ENCODE results near the gene CLIC4.

CLIC4 gene

DNA sequence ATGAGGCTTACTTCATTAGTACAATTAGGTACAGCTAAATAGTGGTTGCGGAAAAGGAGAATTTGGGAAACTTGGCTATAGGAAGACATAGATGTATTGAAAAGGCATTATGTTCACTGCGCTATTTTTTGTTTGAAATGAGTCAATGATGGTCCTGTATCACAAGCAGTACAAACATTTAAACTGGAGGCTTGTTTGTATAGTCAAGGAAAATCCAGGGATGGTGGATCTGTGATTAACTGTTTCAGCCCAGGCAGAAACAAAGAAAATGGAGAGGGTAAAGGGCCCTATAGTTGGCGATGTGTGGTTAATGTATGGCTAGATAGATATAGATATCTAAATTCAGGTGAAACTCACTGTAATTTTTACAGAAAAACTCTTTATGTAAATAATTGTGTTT lies 79.9 kb downstream of the CLIC4 start:
- no peak for DNase-seq

- DNase-seq: no peak
Measured at GRCh38 chr1:24826510-24826909, 81.3 kb downstream of the CLIC4 start.

DNA sequence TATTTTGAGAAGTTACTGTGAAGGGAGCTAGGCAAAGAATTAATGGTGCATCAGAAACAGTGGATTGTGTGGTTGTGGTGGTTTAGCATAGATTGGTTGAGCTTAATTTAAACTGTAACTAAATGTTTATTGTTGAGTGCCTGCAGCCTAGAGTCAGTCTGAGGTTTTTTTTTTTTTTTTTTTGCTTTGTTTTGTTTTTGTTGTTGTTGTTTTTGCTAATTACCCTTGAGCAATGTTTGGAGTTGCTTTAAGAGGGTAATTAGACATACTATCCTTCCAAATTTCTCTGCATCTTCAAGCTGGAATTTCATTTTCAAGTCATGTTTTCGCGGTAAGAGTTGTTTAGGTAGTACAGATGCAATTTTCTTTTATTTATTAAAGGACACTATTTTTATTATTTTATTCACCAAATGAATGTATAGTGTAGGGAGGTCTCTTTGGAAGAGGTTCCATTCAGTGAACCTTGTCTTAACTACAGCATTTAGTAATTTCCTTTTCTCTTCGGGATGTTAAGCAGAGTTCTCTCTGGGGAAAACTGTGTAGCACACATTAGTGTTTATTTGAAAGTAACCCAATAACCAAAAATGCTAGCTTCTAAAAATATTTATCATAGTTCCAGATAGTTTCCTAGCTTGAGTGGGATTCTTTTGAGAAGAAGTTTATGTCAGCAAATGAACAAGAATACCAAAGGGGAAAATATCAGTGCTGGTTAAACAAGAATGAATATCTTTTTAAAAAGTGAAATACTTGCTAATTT lies 82.3 kb downstream of the CLIC4 start:
- DNase-seq: no peak

DNA sequence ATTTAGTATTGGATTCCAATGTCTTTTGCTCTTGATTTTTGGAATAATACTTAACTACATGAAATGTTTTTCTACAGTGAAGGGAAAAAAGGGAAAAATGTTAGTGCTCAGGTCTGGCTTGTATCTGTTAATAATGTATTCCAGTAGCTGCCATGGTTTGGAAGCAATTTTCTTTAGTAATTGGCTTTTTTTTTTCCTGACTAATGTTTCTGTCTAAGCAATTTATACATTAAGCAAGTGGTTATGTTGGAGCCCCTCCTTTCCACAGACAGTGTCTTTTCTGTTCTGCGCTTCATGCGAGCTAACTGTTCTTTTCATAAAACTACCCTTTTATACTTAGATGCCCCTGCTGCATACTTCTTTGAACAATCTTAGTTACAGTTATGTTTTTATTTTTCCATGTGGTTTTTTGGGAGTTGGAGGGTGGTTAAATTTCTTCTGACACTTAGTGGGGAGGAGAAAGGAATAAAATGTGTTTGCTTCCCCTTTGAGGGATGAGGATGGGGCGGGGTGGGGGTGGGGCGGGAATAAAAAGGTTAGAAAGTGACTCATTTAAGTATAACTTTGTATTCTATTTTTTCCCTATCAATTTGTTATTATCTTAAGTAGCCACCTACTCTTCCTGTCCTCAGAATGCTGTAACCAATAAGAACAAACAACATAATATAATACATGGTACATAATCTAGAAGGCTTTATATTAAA lies 83.1 kb downstream of the CLIC4 start:
- DNase-seq: no peak

GRCh38 chr1:24828887-24829192 lies 83.6 kb downstream of the CLIC4 start:
- no peak for DNase-seq

DNA sequence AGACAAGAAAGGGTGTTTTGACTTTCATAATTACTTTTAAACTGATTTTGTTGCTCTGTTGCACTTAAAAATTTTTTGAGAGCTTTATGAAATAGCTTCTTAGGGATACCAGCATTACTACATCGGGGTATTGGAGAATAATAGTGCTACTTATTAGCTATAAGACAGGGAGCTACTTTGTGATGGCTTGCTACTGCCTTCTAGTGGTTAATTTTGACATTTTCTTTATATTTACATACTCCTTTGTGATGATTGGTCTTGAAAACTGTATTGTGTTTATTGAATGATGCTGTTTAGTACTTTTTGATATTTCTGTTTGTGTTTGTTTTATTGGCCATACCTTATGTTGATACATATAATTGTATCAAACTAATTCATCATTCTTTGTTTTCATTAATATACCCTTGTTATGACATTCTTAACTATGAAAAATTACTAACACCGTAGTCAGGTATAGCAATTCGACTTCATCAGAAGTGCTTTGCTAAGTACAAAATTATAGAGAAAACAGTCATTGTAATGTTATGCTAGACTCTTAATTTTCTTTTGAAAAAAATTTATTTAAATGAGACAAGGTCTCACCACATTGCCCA lies 85.5 kb downstream of the CLIC4 start:
- DNase-seq: peak; percentile 49

- no peak for DNase-seq
Measured at GRCh38 chr1:24841593-24841992, 96.3 kb downstream of the CLIC4 start.

DNA sequence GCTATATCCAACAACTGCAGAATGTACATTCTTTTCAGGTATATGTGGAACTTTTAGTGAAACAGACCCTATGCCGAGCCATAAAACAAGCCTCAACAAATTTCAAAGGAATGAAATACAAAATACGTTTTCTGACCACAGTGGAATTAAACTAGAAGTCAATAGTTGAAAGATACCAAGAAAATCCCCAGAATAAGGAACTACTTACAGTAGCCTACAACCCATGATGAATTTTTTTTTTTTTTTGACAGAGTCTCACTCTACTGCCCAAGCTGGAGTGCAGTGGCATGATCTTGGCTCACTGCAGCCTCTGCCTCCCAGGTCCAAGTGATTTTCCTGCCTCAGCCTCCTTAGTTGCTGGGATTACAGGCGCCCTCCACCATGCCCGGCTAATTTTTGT lies 101.4 kb downstream of the CLIC4 start:
- no peak for DNase-seq

DNA sequence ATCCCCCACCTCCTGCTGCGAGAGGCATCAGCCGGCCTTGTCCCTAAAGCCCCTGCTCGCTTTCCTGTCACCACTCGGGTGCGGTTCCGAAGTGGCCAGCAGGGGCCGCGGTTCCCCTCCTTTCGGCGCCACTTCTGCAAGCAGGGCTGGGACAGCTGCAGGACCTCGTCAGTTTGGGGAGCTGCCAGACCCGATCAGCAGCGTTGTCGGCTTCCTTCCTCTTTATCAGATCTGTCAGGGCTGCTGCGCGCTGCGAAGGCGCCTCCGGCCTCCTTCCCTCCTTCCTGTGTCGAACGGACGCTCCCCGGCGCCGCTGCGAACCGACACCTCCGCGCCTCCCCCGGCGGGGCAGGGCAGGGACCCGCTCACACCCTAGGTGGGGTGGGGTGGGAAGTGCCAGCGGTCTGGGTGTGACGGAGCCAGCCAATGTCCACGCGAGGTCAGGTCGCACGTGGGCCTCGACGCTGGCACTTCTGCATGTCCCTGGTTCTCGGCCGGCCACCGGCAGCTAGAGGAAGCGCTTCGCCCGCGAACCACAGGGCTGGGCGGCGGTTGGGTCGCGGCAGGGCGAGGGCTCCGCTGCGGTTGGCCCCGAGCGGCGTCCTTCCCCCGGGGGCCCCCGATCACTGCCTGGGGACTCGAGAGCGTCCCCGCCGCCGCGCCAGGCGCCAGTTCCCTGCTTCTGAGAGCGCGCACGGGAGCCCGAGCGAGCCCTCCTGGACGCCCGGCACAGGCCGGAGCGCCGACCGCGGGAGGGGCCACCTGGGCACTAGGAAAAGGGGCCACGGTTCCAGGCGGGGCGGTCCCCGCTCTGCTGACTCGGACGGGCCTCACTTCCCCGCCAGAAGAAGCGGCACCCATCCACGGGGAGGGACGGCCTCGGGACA lies 103.0 kb downstream of the CLIC4 start:
- DNase-seq: peak; percentile 87

DNA sequence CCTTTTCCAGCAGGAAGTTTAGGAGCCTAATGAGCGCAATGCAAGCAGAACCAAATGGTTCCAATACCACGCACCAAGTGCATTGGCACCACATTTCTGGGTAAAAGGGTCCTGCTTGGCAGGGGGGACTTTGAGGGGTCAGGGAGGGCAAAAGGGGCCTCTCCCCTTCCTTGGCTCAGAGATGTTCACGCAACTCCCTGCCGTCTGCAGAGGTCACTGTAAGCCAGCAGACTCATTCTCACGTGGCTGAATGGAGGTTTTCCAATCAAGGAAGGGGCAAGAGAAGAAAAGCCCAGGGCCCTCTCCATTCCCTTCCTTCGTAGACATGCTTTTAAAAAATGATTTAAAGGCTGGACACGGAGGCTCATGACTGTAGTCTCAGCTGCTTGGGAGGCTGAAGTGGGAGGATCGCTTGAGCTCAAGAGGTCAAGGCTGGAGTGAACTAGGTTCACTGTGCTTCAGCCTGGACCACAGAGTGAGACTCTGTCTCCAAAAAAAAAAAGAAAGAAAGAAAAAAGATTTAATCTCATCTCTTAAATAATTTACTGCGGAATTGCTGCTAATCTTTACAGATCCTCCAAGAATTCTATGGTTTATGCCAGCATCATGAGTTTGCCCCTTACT lies 104.5 kb downstream of the CLIC4 start:
- no peak for DNase-seq

DNA sequence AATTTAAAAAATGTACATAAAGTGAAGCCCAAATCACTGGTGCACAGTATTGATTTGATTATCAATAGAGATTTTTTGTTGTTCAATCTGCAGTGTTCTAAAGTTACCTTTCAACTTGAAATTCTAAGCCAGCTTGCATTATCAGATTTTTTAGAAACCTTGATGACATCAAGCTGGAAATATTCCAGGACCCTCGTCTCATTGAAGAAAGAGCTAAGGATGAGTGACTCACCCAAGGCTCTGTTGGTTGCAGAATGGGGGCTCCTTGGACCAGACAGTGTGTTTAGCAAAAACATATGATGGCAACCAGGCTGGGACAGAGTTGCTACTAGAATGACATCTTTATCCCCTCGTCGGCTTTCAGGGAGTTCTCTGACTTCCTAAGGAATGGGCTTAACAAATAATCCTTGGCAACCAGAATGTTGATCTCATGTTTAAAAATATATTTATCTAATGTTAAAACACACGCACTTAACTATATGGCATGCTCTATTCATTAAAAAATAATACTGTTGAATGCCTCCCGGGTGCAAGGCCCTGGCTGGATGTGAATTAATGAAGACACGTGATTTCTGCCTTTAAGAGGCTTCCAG lies 105.2 kb downstream of the CLIC4 start:
- no peak for DNase-seq

DNA sequence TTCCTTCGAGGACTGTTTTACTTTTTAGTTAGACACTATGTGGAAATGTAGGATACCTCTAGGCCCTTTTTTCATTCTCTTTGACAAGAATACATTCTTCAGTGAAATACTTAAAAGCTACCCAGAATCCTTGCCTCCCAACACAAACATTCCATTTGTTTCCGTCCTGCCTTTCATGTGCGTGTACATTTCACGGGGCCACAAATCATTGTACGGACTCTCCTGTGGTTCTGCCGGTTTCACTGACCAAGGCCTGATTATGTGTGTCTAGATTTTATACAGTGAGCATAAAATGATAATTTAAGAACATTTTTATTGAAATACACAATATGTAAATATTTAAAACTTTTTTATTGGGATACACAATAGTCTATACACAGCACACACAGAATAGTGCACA lies 108.4 kb downstream of the CLIC4 start:
- no peak for DNase-seq

DNA sequence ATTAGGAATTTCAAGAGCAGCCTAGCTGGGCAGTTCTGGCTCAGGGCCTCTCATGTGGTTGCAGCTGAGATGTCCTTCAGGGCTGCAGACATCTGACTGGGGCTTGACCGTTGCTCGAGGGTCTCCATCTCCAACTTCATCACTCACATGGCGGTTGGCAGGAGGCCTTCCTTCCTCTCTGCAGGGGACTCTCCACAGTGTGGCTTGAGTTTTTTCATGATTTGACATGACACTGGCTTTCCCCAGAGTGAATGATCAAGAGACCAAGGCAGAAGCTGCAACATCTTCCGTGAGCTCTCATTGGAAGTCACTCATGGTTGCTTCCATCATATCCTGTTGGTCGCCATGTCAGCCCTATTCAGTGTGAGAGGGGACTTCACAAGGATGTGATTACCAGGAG lies 110.2 kb downstream of the CLIC4 start:
- no peak for DNase-seq

DNA sequence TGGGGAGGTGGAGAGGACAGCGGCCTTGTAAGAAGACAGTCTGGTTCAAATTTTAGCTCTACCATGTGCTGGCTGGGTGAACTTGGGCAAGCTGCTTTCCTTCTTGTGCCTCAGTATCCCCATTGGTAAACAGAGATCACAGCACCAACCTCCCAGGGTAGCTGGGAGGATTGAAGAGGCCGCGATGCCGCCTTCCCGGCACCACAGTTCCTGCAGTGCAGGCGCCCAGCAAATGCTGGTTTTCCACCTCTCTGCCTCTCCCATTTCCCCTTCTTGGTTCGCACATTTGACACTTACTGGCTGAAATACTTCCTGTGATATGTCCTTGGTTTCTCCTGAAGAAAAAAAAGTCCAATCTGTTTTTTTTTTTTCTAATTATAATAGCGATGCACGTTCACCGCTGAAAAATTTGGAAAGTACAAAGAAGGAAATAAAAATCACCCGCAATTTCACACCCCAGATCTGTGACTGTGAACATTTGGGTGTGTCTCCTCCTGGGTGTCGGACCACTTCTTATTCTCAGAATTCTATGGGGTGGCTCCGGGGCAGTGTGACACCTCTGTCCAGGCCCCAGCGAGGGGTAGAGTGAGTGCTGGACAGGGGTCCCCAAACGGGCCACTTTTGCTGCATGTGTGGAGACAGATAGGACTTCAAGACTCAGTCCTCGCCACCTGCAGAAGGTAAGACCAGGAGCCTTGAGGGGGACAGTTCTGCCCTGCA lies 111.7 kb downstream of the CLIC4 start:
- no peak for DNase-seq

- no peak for DNase-seq
Measured at GRCh38 chr1:24857507-24858133, 112.4 kb downstream of the CLIC4 start.

GRCh38 chr1:24858277-24858676 lies 113.0 kb downstream of the CLIC4 start:
- DNase-seq: no peak

DNA sequence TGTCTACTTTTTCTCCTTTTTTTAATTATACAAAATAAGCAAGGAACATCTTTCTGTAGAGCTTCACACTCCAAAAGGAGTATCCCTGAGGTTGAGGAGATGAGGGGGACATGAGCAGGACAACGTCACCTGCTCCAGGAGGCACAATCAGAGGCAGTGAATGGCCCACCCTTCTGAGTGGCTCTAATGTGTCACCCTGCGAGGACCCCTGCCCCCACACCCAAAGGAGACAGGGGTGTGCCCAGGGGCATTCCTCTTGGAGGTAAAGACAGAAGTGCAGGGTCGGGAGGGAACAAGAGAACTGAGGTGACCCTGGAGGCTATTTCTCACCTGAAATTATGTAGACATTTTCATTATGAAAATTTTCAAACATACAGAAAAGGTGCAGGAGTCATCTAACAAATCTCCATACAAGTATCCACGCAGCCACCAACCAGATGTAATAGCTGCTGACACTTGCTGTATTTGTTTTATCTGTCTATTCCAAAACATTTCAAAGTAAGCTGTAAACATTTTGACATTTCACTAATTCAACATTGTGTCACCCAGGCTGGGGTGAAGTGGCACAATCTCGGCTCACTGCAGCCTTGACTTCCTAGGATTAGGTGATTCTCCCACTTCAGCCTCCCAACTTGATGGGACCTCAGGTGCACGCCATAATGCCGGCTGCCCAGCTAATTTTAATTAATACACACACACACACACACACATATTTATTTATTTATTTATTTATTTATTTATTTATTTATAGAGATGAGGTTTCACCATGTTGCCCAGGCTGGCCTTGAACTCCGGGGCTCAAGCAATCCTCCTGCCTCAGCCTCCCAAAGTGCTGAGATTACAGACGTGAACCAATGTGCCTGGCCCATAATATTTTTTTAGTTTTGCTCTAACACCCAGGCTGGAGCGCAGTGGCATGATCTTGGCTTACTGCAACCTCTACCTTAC lies 114.1 kb downstream of the CLIC4 start:
- no peak for DNase-seq

DNA sequence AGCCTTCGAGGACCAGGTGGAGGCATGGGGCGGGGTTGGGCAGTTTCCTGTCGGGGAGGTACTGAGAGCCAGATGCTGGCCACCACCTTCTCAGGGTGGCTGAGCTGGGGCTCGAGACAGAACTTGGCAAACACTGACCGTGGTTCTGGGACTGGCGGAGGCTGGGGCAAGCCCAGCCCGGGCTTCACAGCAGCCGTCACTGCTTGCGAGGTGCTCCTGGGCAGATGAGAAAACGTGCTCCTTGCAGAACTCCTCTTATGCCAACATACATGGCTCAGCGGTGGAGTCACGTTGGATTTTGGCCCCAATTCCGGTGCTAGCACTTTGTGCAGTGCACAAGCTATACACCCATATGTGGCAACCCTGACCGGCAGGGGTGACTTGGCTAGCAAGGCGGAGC lies 115.6 kb downstream of the CLIC4 start:
- no peak for DNase-seq

DNA sequence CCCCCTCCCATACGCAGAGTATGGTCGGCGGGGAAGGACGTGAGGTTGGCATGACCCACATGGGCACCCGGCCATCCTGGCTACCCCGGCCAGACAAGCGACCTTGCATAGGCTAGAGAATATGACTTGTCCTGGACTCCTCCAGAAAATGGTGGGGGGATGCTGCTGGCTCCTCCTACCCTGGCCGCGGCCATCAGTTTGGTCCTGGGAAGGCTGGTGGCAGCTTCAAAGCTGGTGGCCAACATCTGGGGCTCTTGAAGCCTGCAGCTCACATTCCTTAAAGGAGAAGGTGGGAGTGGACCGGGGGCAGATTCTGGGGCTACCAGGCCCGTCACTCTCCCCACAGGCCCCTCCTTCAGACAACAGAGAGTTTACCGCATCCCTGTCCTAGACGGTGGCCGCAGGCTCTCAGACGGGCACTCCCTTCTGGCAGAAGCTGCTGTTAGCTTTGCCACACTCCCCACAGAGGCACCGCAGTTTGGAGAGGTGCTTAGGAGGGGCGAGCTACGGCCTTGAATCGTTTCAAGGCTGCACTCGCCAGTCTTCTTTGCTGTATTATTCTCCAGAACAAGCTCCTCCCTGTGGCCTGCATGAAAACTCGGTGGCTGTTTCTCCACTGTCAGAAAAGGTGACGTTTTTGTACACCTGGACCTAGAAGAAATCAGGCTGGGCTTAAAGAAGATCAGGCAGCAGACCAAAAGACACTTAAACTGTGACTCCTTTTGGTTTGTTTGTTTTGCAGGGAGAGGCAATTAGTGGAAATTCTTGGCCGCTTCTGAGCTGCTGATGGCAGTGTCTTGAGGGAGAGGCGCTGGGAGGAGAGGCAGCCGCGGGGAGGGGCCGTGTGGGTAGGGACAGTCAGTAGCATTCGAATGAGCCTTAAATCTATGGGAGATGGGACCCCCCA lies 116.8 kb downstream of the CLIC4 start:
- no peak for DNase-seq
